NCI-H2029 treated with DMSO at 0.1 percent for 48 hours (cell line): Measurements from ENCODE around the gene CCDC157.
"Not testable (repeated sequence)": the region's sequence is repeated elsewhere in the genome, so short reads cannot be mapped to it uniquely, and the experiment has no call there.

Experiments
- DNase-seq: peaks from one replicate; lab custom pipeline; 2025; lab: John Stamatoyannopoulos, UW

CCDC157 gene

GRCh38 chr22:30325724-30326254 is 31.0 kb upstream of the CCDC157 start:
- DNase-seq: no peak

GRCh38 chr22:30326255-30326705 is 30.5 kb upstream of the CCDC157 start:
- DNase-seq: no peak

DNA sequence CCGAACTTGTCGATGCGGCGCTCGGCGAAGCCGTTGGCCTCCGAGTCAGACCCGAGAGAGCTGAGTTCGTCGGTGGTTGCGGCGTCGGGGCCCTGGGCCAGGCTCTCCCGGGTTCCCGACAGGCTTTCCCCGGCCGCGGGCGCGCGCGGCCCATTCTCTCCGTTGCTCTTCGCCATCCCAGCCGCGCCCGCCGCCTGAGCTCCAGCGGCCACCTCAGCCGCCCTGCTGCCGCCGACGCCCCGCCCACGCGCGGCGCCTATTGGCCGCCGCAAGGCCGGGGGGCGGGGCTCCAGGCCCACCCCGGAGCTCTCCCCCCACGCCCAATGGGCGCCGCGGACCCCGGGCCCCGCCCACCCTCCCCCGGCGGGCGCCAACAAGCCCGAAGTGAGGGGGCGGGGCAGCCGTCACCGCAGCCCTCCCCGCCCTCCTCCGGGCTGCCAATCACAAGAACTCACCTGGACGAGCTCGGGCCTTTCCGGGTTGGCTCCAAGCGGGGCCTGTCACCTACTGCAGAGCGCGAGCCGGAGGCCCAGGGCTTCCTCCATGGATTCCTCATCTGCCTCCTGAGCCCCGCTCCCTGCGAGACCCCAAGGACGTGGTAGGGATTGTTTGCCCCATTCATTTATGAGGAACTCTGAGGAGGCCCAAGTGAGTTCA is 30.0 kb upstream of the CCDC157 start, which contains the start of gene TBC1D10A:
TSS of gene TBC1D10A (minus strand) at position 236 of the 657 bp plus-strand sequence. CDS start at position 176, 60 bp downstream.
- peak; percentile 72 for DNase-seq

DNA sequence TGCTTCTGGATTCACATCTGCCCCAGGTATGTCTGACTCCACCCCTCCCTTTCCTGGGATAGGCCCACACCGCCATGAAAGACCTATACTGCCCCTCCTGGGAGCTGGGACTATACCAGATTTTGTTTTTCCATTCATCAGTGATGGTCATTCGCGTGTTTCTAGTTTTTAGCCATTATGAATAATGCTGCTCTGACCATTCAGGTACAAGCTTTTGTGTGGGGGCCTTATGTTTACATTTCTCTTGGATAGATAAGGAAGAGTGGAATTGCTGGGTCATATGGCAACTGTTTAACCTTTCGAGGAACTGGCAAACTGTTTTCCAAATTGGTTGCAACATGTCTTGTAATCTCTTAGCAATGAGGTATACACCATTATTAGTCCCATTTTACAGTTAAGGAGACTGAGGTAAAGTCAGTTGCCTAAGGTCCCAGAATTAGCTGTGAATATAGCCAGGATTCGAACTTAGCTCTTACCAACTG is 28.9 kb upstream of the CCDC157 start:
- DNase-seq: no peak

DNA sequence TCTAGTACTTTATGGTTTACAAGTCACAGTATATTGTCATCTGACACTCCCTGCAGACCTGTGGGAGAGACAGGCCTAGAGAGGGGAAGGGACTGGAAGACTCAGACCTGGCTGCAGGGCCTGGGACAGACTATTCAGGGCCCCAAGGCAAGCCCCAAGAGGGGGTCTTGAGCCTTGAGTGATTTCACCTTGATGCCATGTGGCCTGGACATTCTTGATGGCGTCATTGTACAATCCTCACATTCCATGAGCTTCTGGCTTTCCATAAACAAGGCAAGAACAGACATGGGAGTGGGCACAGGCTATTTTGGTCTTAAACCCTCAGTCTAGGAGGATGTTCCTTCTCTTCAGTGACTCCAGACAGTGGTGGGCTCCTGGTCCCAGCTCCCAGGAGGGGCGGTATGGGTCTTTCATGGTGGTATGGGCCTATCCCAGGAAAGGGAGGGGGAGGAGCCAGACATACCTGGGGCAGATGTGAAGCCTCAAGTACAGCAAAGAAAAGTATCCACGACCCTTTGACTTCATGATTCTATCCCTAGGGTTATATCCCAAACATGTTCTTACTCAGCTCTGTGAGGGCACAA is 28.2 kb upstream of the CCDC157 start:
- no peak for DNase-seq

DNA sequence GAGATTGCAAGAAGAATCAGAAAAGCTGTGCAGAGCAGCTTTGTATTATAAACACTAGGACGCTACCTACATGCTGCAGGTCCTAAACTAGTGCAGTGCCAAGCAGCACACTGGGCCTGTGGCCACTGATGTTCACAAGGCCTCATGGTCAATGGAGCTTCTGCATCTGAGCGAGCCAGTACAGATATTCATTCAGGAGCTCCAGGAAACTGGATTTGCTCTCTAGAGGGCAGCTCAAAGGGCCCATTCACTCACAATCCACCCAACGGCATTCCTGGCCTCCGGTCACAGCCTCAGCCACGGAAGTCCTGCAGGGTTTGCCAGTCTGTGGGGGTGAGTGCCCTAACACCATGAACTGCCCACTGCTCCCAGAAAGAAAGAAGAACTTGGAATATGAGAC is 24.3 kb upstream of the CCDC157 start:
- no peak for DNase-seq

- no peak for DNase-seq
These were observed 23.7 kb upstream of the CCDC157 start for GRCh38 chr22:30332994-30333706.

DNA sequence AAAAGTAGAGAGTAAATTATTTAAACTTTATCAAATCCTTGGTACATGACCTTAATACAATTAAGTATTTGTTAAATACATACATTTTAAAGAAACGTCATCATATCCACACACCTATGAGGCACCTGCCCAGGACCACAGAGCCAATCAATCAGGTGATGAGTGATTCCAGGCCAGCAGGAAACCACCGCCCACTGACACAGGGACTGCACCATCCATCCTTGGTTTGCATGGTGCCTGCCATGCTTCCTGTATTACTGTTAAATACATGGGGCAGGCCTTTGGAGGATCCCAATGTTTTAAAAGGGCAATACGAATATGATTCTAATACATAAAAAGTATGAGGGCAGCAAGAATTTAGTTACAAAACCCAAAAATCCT is 23.1 kb upstream of the CCDC157 start:
- no peak for DNase-seq

DNA sequence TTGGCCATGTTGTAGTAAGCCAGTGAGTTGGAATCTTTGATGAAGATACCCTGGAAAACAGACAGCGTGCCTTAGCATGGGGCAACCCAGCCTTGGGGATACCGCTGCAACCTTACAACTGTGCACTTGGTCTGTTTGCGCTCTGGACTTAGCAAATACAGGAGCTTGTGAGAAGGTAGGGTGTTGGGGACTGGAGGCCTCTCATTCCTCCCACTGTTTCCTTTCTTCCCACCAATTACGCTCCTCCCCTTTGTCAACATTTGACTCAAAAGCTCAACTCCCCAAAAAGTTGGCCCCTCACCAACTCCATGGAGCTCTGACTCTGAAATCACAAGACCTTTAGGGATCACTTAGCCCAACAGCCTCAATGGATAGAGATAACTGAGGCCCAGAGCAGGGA is 22.2 kb upstream of the CCDC157 start:
- no peak for DNase-seq

DNA sequence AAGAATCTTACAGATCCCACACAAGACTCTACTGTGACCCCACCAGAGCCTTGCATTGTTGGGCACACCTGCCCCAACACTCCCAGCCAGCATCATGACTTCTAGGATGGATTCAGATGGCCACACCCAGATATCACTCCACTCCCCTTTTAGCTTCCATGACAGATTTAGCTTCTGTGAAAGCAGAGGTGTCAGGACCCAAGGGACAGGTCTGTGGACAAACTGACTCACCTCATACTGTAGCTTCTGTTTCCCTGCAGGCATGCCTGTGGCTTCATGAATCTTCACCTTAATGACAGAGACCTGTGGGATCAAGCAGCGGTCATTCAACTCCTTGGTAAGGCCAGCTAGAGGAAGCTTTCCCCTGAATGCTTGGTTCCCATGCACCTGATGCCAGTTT is 21.6 kb upstream of the CCDC157 start:
- DNase-seq: no peak

DNA sequence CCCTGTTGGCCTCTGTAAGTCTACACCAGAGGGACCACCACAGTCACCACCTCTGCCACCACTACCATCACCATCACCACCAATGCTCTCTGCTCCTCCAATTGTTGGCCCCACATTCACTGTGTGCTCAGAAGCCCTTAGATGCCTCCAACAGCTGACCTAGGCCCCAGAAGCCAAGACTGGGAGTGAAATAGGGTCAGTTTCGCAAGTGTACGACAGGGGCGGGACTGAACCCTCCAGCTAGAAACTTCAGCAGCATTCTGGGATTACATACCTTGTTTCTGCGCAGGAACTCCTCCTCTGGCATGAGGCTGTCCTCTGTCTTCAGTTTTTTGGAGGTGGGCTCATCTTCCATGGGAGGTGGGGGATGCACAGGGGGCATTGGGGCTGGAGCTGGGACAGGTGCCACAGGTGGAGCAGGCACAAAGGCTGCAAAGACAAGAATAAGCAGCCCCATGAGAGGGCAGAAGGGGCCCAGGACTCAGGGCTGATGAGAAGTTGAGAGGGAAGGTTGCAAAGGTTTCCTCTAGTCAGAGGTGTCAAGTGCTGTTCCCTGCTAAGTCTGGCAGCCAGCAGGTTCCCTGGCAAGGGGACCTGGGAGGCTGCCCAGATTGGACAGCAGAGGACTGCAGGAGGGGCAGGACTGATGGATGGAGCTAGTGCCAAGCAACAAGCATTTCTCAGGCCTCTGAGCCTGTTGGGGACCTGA is 19.9 kb upstream of the CCDC157 start:
- DNase-seq: no peak

GRCh38 chr22:30337461-30337778 is 19.4 kb upstream of the CCDC157 start:
- DNase-seq: no peak

DNA sequence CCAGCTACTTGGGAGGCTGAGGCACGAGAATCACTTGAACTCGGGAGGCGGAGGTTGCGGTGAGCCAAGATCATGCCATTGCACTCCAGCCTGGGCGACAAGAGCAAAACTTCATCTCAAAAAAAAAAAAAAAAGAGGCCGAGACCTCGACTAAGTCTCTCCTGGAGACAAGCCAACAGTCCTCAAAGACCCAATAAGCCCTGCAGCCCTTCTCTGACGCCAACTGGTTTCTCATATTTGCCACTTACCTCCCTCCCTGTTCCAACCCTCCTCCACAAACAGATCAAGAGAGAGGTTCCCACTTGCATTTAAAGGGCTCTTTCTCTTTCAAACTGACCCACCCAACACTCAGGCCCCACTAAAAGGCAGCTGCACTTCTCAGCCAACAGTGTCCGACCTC is 18.5 kb upstream of the CCDC157 start:
- DNase-seq: not testable (repeated sequence)

GRCh38 chr22:30338802-30339201 is 18.0 kb upstream of the CCDC157 start:
- no peak for DNase-seq

DNA sequence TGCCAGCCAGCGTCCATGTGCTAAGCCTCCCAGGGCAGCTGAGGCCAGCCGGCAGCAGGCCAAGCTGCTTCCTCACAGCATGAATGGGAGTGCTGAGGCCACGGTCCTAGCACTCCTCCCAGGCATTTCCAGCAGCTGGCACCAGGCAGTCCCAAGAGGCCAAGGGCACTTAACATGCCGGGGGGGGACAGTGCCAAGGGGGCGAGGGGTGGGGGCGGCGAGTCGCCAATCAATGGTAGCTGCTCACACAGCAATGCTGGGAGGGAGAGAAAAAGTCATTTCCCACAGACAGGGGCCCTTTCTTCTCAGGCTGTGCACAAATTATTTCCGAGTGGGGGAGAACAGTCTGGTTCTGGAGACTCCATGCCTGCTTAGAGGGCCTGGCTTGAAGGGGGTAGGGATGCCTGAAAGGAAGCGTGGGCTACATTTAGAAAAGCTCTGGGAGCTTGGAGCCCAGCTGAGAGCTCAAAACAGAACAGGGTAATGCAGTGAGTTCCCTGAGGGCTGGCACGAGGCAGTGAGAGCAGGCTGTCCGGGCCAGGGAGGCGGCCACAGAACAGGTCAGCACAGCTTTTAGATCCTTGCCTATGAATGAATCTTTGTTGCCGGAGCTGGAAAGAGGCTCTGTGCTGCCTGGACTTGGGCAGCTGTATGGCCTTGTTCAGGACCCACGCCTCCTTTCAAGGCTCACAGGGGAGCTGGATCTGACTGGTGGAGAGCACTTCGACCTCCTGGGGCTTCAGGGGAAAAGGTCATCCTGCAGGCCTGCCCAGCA is 15.7 kb upstream of the CCDC157 start:
- no peak for DNase-seq

- DNase-seq: no peak
These were observed 12.2 kb upstream of the CCDC157 start for GRCh38 chr22:30344447-30345200.

DNA sequence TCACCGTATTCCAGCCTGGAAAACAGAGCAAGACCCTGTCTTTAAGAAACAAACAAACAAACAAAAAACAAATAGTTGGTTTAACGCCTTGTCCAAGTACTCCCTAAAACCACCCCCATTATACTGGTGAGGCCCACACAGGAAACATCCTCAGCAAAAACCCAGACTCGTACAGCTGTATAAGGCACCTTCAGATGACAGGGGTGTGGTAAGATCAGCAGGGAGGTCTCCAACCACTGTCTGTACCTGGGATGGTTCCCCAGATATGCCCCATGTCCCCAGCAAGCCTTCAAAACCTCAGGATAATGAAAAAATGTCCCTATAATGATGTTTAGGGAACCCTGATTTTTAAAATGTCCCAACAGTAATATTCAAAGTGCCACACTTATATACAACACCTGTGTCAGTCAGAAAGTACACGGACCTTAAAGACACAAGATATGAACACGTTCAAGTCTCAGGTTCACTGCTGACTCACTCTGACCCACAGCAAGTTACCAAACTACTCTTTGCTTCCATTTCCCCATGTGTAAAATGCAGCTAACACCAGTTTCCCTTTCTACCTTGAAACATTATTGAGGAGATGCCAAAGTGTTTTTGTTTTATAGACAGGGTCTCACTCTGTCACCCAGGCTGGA is 9.4 kb upstream of the CCDC157 start:
- no peak for DNase-seq

GRCh38 chr22:30348404-30348803 is 8.4 kb upstream of the CCDC157 start:
- no peak for DNase-seq

DNA sequence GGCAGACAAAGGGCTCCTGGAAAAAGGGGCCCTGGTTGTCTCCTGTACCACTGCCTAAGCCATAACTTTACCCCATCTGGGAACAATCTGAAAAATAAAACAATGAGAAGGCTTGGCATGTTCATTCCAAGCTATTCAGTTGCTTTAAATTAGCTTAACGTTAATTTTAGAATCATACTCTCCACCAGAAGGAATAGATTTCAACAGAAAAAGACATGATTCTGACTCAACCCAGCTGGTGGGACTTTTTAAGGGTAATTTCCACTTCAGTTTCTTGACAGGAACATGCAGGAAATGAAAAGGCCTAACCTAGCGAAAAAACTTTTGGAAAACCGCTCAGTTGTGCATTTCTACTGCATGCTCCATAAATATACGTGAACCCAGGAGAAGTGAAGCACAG is 8.0 kb upstream of the CCDC157 start:
- DNase-seq: no peak

DNA sequence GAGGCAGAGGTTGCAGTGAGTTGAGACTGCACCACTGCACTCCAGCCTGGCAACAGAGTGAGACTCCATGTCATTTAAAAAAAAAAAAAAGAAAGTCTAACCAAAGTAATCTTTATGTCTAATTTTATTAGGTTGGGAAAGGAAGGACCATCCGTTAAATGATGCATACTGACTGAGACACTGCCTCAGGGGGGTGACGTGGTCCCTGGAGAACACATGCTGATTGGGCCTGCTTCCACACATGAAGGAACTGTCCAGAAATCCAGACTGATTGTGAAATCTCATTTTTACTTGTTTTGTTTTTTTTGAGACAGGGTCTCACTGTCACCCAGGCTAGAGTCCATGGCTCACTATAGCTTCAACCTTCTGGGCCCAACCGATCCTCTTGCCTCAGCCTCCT is 5.6 kb upstream of the CCDC157 start:
- no peak for DNase-seq
